HCT116 (cell line): Measurements from ENCODE around the gene IQGAP3.

Experiments used
- POLR2A ChIP-seq: IDR thresholded peaks from 2 replicates; pipeline ENCODE4 v1.7.0; 2011; ENCODE audit warnings: borderline replicate concordance; ENCODE audit not compliant: insufficient read depth, insufficient read length; ENCODE audit errors: extremely low read depth
- REST ChIP-seq: IDR thresholded peaks from 2 replicates; pipeline ENCODE4 v1.6.1; 2012; ENCODE audit warnings: low read depth

GRCh38 chr1:156479093-156480015, 93.0 kb downstream of the IQGAP3 start:
- no peak for TF ChIP-seq REST
- no peak for TF ChIP-seq POLR2A
